PC-9 (cell line): ENCODE data around the gene DES. TPM values are rescaled to one million over a fixed set of nuclear protein-coding genes. Genes with fewer than 3 reads are reported as not detected.

Experiments
- BruUV-seq: library from RNA; stranded (reverse); fragments of 400-500 nt; replicated peaks from 2 replicates; lab custom pipeline; 2021; lab: Mats Ljungman, UMichigan
- CTCF ChIA-PET: fragments of 300-600 bp; sonication (Branson Sonifier 250); formaldehyde crosslinking; loops from one replicate; lab custom pipeline; 2022; ENCODE audit warnings: antibody characterized with exemption; lab: Charles Lee
- POLR2A ChIA-PET: fragments of 300-600 bp; sonication (Branson Sonifier 250); formaldehyde crosslinking; loops from one replicate; lab custom pipeline; 2022; ENCODE audit warnings: antibody characterized with exemption; ENCODE audit not compliant: unreplicated experiment; lab: Charles Lee
- DNase-seq, 2 experiments: peaks; one replicate each; pipeline versions ENCODE4 v3.0.0 to v3.0.0-alpha.2; 2015 to 2022; ENCODE audit warnings: mixed read lengths in 1 of 2
- H2AFZ ChIP-seq: fragments of 200-600 bp; sonication (generic); 2 replicates; pipeline ENCODE4 v1.8.1; 2017; ENCODE audit warnings: antibody characterized with exemption
- H3F3A ChIP-seq: fragments of 200-600 bp; sonication (generic); 2 replicates; pipeline ENCODE4 v1.8.1; 2017; ENCODE audit warnings: antibody characterized with exemption, mild to moderate bottlenecking, low read depth; ENCODE audit not compliant: insufficient read depth
- H3K27ac ChIP-seq: fragments of 200-600 bp; sonication (generic); 2 replicates; pipeline ENCODE4 v1.6.1; 2016; ENCODE audit warnings: mixed run types
- H3K27me3 ChIP-seq: fragments of 200-600 bp; sonication (generic); 2 replicates; pipeline ENCODE4 v1.6.1; 2016; ENCODE audit warnings: low read depth, mixed run types; ENCODE audit not compliant: insufficient read depth
- H3K36me3 ChIP-seq: fragments of 200-600 bp; sonication (generic); 2 replicates; pipeline ENCODE4 v1.6.1; 2016; ENCODE audit warnings: low read depth, mixed run types
- H3K4me1 ChIP-seq: fragments of 200-600 bp; sonication (generic); replicated peaks from 2 replicates; pipeline ENCODE4 v1.6.1; 2016; ENCODE audit warnings: mixed run types; ENCODE audit not compliant: insufficient read depth
- H3K4me2 ChIP-seq: fragments of 200-600 bp; sonication (generic); 2 replicates; pipeline ENCODE4 v1.6.1; 2017; ENCODE audit warnings: mixed run types
- H3K4me3 ChIP-seq: fragments of 200-600 bp; sonication (generic); 2 replicates; pipeline ENCODE4 v1.6.1; 2016; ENCODE audit warnings: mixed run types
- H3K79me2 ChIP-seq: fragments of 200-600 bp; sonication (generic); 2 replicates; pipeline ENCODE4 v1.6.1; 2017; ENCODE audit warnings: low read depth, mixed run types
- H3K9me2 ChIP-seq: fragments of 200-600 bp; sonication (generic); 2 replicates; pipeline ENCODE4 v1.8.1; 2017; ENCODE audit warnings: mild to moderate bottlenecking; ENCODE audit not compliant: insufficient read depth
- H3K9me3 ChIP-seq: fragments of 200-600 bp; sonication (generic); 2 replicates; pipeline ENCODE4 v1.8.1; 2016; ENCODE audit warnings: low read depth; ENCODE audit not compliant: insufficient read depth
- H4K20me1 ChIP-seq: fragments of 200-600 bp; sonication (generic); 2 replicates; pipeline ENCODE4 v1.8.1; 2017; ENCODE audit not compliant: insufficient read depth
- CTCF ChIP-seq: fragments of 200-600 bp; sonication (generic); conservative IDR thresholded peaks from 2 replicates; pipeline ENCODE4 v1.6.1; 2017; ENCODE audit warnings: mixed run types, antibody characterized with exemption, mild to moderate bottlenecking, moderate library complexity
- EZH2 ChIP-seq: fragments of 200-600 bp; sonication (generic); IDR thresholded peaks from 2 replicates; pipeline ENCODE4 v1.8.0; 2017; ENCODE audit warnings: antibody characterized with exemption, low read depth
- intact Hi-C: fragments of 100-400 bp; cut with micrococcal nuclease; formaldehyde crosslinking; loops from one replicate; pipeline ENCODE4 v1.10.0; 2022; ENCODE audit not compliant: unreplicated experiment
- total RNA-seq: library from RNA; stranded (reverse); gene quantifications from 2 replicates; pipeline ENCODE4 v1.2.3, GENCODE V29; 2021

The DES gene
- total RNA-seq, 1 experiment from 2014 or later: not detected

- ChIA-PET CTCF (no interaction called here), POLR2A (no interaction called here)
- Histone ChIP-seq H3K27me3 (no peaks in the 10 kb centered on the region), H2AFZ (no peak overlapping the region), H3K36me3 (no peaks in the 10 kb centered on the region), H4K20me1 (no peaks in the 10 kb centered on the region; the same call in 1 of the 2 replicates), H3K27ac (no peak overlapping the region), H3K9me3 (no peaks in the 10 kb centered on the region), H3K79me2 (no peaks in the 10 kb centered on the region), H3K4me1 (no peaks in the 10 kb centered on the region), H3F3A (peaks cover 6% of the 10 kb centered on the region; the same call in 1 of the 2 replicates), H3K4me3 (no peak overlapping the region), H3K9me2 (no peaks in the 10 kb centered on the region), H3K4me2 (no peak overlapping the region)
- intact Hi-C loops: no loop called here
- TF ChIP-seq CTCF (no peak), EZH2 (no peak)
- no peak for DNase-seq
- BruUV-seq: no TSS peak
These were observed 53.5 kb downstream of the DES start for GRCh38 chr2:219471476-219472371.

GRCh38 chr2:219472629-219473187 lies 54.5 kb downstream of the DES start:
- H3K4me3 ChIP-seq: no peak overlapping the region
- CTCF ChIA-PET: no interaction called here
- no peaks in the 10 kb centered on the region for H3K9me3 ChIP-seq

GRCh38 chr2:219473511-219473910 lies 55.3 kb downstream of the DES start:
- DNase-seq: no peak
- Histone ChIP-seq H3K9me2 (no peaks in the 10 kb centered on the region), H3F3A (no peaks in the 10 kb centered on the region), H3K27ac (no peak overlapping the region), H3K36me3 (no peaks in the 10 kb centered on the region), H3K4me2 (no peak overlapping the region), H3K27me3 (no peaks in the 10 kb centered on the region), H3K4me1 (no peaks in the 10 kb centered on the region), H3K79me2 (no peaks in the 10 kb centered on the region), H3K4me3 (no peak overlapping the region), H2AFZ (no peak overlapping the region), H4K20me1 (no peaks in the 10 kb centered on the region; the same call in 1 of the 2 replicates), H3K9me3 (no peaks in the 10 kb centered on the region)
- ChIA-PET POLR2A (no interaction called here), CTCF (no interaction called here)
- no peak for TF ChIP-seq CTCF
- no peak for TF ChIP-seq EZH2
- no TSS peak for BruUV-seq
- intact Hi-C loops: no loop called here

More at GRCh38 chr2:219472629-219473187, 54.5 kb downstream of the DES start:
- Histone ChIP-seq H3F3A (peaks cover 1% of the 10 kb centered on the region; the same call in 1 of the 2 replicates), H3K79me2 (no peaks in the 10 kb centered on the region), H3K4me1 (no peaks in the 10 kb centered on the region), H3K4me2 (no peak overlapping the region), H3K27me3 (no peaks in the 10 kb centered on the region), H4K20me1 (no peaks in the 10 kb centered on the region; the same call in 1 of the 2 replicates), H2AFZ (no peak overlapping the region), H3K9me2 (no peaks in the 10 kb centered on the region), H3K36me3 (no peaks in the 10 kb centered on the region), H3K27ac (no peak overlapping the region)
- POLR2A ChIA-PET: no interaction called here
- no TSS peak for BruUV-seq
- TF ChIP-seq CTCF (no peak), EZH2 (no peak)
- intact Hi-C loops: no loop called here
- DNase-seq: no peak
